Keratinocyte (primary cell): ENCODE results near the gene NFASC.

Experiments used
- CTCF ChIP-seq, 3 experiments: IDR thresholded peaks in 1 of 3; conservative IDR thresholded peaks in 1 of 3; optimal IDR thresholded peaks in 1 of 3; 2 replicates in 2 of 3; 3 replicates in 1 of 3; pipeline versions ENCODE3 to v1.5.1; 2011; ENCODE audit warnings: low read length in 3 of 3, mild to moderate bottlenecking in 3 of 3, moderate library complexity in 2 of 3, control low read depth in 1 of 3, inconsistent platforms in 1 of 3; ENCODE audit not compliant: insufficient read depth in 2 of 3; ENCODE audit errors: extremely low read depth in 1 of 3
- EZH2 ChIP-seq: IDR thresholded peaks from one replicate; pipeline ENCODE4 v1.6.1; 2012; ENCODE audit warnings: inconsistent platforms, mild to moderate bottlenecking, low read length, moderate library complexity

GRCh38 chr1:204980840-204981405 lies 110.3 kb downstream of the NFASC start:
- TF ChIP-seq CTCF (optimal IDR thresholded peaks at IDR 0.05 in 1 of 3, IDR thresholded peaks at IDR 0.05 in 1 of 3, conservative IDR thresholded peaks at IDR 0.05 in 1 of 3; ENCODE audit: extremely low read depth in 1 of 3, insufficient read depth in 2 of 3, low read length in 3 of 3) (no peak), EZH2 (no peak)
